HG03342 (cell line): ENCODE results near the gene RPS6KL1.
A peak's percentile ranks its signal among the peaks of the same experiment; 100 is the strongest.

ENCODE experiments used
- ATAC-seq: cut with Tn5 transposase; IDR thresholded peaks from one replicate; pipeline ENCODE4 v1.9.1; 2021; ENCODE audit warnings: mild to moderate bottlenecking, moderate library complexity; ENCODE audit not compliant: unreplicated experiment

RPS6KL1 gene

DNA sequence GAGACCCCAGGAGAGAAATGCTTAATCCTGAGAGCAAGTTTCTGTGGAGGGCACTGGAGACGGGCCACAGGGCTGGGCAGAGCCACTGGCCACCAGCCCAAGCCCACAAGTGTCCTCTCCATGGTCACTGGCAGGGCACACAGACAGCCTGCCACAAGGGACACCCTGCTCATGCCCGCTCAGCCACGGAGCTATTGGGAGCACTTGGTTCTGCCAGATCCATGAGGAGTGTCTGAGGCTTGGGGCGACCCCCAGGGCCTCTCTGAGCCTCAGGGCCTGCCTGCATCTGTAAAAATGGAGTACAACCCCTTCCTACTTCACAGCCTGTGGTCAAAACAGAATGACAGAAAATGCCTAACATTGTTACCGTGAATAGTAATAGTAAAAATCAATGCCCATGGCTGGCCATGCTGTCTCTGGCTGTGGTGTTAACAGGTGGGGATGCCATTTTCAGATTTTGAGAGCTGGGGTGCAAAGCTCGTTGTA is 29.2 kb upstream of the RPS6KL1 start:
- no peak for ATAC-seq

GRCh38 chr14:74951443-74952179 is 28.6 kb upstream of the RPS6KL1 start:
- no peak for ATAC-seq

DNA sequence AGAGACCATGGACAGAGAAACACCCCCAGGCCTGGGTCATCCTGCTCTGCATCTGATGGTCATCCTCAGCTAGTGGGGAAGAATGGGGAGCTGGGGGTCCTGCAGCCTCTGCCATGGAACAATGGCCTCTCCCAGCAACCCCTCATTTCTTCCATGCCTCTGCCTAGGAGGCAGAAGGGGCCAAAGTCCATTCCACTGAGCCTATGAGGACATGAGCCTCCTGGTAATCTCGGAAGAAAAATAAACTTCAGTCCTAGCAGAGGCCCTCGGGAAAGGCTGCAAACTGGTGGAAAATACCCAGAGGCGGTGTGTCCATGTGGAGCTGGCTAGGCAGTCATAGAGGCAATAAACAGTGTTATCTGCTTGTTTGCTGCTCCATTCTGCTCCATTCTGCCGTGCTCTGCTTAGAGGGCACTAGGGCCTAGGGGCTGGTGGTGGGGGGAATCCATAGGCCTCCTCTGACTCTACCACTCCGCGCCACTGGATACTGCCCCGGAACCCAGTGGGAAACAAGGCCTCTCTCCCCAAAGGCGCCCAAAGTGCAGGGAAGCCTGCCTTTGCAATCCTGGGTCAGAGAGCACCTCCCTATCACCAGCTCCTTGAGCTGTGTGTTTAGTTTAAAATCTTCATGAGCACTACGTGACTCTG is 27.9 kb upstream of the RPS6KL1 start:
- ATAC-seq, result no peak

DNA sequence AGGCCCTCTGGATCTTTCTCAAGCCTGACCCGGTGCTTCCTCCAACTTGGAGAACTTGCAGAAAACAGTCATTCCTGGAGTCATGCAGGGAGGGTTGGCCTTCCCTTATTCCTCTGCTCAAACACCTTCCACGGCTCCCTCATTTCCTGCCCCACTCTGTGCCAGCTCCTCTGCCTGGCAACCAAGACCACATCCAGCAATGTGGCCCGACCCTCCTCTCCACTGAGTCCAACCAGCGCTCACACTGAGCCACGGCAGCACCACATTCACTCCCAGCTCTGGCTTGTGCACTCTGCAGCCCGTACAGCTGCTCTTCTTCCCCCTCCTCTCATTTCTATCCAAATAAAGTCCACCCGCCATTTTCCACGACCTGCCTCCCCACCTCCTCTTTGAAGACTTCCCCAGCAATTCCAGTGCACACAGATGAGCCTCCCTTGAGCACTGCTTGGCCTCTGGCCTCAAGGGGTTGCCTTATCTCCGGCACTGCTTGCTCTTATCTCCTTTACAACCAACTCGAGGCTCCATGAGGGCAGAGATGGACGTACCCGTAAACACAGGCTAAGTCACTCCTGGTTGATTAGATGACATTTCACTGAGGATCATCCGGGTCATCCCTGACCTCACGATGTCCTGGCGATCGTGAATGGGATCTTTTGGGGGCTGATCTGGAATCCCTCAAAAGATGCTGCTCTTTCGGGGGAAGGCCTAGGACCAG is 27.0 kb upstream of the RPS6KL1 start:
- no peak for ATAC-seq

- no peak for ATAC-seq
Observed at GRCh38 chr14:74949191-74949601, 26.1 kb upstream of the RPS6KL1 start.

DNA sequence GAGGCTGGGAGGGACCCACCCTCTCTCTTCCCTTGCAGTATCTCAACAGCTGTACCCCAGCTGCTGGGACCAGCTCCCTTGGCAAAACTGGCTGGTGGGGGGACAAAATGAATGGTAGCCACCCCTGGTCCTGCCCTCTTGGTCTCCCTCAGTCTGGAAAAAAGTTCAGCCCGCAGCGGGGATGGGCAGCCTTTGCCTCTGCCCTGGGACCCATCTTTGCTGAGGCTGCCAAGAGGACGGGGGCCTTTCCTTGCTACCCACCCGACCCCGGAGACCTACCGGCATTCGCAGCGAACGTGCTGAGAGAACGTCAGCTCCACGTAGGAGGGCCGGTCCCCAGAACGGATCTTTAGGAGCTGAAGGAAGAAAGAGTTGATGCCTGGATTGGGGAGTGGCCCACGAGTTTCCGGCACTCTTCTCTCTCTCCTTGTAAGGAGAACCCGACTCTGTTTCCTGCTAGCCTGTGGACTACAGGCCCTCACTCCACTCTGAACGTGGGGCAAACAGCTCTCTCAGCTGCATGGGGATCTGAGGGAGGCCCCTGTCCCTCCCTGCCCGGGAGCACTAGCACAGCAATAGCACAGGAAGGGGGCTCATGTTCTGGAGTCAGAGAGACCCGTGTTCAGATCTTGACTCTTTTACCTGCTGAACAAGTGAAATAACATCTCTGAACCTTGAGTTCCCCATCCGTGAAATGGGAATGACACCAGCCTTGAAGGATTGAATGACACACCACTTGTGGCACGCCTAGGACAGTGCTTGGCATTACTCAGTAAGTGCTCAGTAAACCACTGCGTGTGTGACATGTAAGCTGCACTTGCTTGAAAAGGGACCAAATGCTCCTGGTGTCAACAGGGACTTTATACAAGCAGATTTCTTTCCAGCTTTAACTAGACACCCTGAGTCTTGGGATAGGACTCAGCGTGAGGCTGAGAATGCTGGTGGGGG is 25.4 kb upstream of the RPS6KL1 start:
- ATAC-seq, result no peak

GRCh38 chr14:74947353-74948227 is 24.5 kb upstream of the RPS6KL1 start:
- no peak for ATAC-seq

GRCh38 chr14:74946659-74947281 is 23.7 kb upstream of the RPS6KL1 start:
- no peak for ATAC-seq

DNA sequence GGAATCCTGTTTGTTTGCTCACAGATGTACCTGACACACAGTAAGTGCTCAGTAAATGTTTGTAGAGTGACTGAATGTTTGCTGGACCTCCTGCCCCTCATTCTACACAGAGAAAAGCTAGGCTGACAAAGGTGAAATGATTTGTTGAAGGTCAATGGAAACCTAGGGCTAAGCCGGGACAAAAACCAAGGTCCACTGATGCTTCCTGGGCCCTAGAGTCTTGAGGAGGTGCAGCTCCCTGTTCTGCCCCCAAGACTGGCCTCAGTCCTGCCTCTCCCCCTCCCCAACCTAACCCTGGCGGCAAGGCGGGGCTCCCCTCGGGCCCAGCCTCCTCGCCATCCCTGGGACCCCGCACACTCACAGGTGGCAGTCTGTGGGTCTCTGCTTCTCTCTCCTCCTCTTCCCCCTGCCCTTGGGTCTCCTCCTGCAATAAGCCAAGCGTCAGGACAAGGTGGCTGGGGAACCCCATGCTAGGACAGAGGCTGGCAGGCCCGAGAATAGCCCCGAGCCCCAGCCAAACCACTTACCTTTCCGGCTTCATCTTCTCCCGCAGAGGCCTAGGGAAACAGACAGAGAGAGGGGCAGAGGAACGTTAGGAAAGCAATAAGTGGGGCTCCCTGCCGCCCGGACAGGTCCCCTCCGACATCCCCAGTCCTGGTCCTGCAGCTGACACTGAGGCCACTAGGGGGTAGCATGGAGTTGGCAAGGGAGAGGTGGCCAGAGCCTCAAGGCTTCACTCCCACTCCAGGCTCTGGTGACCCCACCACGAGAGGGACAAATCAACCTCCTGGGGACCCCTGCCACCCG is 23.0 kb upstream of the RPS6KL1 start:
- no peak for ATAC-seq

DNA sequence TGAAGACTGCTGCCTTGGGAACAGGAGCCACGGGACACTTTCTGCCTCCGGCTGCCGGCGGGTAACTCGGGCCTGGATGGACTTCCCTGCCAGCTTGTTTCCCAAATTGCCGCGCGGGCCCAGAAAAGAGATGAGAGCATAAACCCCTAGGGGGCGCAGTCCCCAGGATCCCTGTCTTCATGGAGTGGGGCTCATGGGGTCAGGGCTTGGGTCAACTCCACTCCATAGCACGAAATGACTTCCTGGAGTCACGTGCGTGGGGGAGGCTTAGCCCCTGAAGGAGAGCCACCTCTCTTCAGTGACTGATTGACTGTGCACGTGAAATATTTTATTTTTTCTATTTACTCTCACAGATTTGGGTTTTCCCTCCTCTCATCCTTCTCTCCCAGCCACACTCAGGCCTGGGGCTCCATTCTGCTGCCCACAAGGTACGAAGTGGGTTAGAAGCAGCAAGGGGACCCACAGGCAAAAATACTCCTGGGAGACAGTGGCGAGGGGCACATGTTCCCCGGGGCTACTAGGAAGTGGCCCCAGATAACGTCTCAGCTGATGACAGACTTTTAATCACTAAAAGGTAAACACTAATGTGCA is 22.3 kb upstream of the RPS6KL1 start:
- no peak for ATAC-seq

- ATAC-seq, result no peak
Observed at GRCh38 chr14:74942608-74943007, 19.5 kb upstream of the RPS6KL1 start.

DNA sequence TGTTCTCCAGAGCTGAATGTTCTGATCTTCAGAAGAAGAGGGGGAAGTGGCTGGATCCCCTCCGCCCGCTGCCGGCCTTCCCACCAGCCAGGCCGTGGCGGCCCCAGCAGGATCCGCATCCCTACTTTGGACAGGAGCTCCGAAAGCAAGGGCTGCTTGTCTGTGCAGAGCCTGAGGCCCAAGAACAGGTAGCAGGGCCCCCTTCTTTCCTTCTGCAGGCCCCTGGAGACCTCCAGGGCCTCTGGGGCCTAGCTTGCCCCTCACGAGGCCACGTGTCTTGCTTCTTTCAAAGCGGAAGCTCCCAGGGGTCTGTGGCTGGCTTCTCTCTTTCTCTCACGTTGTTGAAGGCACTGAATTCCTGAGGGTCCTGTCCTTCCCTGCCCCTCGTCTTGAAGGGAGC is 19.1 kb upstream of the RPS6KL1 start:
- ATAC-seq, result peak; percentile 13

- ATAC-seq, result peak; percentile 61
Observed at GRCh38 chr14:74941676-74942097, 18.6 kb upstream of the RPS6KL1 start.

DNA sequence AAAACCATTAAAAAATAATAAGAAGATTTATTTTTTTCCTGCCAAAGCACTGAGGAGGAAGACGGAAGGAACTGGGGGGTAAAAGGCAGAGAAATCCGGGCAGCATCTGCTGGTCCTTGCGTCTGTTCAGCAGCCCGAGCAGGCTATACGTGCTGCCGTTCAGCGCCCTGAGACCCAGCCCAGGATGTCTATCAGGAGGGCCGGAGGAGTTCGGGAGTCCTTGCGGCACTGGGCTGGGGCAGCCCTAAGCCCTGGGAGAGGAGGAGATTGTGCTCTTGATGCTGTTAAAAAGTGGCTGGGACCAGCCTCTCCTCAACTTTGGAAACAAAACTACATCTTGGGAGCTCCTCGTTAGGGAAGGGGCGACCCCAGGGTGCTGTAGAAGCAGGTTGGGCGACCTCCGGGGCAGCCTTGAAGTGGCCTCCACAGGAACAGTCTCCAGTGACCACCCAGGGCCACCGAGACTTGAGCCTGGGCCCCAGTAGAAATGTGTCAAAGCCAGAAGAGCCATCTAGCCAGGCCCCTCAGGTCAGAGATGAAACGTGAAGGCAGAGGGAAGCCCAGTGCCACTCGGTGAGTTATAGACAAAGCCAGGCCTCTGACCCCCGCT is 18.0 kb upstream of the RPS6KL1 start:
- ATAC-seq, result no peak

DNA sequence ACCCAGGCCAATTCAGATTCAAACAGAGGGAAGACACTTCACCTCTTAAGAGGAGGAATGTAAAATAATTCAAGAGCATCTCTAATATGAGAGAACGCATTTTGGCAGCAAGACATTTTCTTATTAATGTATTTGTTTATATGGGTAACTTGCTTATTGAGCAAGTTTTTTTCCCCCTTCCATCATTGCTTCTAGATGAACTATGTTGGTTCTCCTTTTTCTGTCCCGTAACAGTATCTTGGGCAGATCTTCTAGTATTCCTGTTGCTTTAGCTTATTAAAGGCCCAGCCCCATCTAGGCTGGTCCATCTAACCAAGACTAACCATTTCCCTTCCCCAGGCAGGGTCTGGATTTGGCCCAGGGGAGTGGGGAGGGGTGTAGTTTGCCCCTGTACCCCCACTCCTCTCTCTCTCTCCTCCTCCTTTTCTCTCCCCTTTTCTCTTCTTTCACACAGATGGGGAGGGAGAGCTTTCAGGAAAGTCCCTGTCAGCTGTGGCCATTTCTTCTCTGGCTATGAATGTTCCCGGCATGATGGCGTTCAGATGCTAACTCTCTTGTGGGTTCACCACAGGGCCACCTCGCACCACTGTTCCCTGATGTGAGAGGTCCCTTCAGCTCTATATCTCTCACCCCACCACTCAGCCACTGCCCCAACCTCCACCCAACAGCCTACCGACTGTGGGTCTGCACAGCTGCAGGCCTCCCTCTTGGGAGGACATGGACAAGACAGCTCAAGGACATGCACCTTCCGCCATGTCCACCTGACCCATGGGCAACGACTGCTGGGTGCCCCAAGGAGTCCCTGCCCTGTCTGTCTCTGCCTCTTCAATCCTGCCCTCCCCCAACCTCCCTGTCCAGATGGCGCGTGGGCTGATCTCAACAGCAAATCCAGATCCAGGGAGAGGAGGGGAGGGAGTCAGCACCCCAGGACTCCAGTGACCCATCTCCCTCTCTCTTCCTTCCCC is 15.8 kb upstream of the RPS6KL1 start:
- no peak for ATAC-seq

GRCh38 chr14:74937171-74937570 is 14.1 kb upstream of the RPS6KL1 start:
- no peak for ATAC-seq
